ENCODE data around the gene PITPNB.

Gene PITPNB

GRCh38 chr22:27809226-27809603 lies 109.8 kb downstream of the PITPNB start:
- Histone ChIP-seq H3K4me3 (ENCODE audit: low read depth, low read length) (no peak overlapping the region), H3K4me2 (ENCODE audit: low read length) (no peak overlapping the region), H3K9me3 (ENCODE audit: control insufficient read depth, low read length) (no peaks in the 10 kb centered on the region), H2AFZ (no peak overlapping the region), H3K9ac (no peak overlapping the region), H3K4me1 (no peaks in the 10 kb centered on the region), H3K79me2 (no peaks in the 10 kb centered on the region), H3K36me3 (ENCODE audit: control insufficient read depth, insufficient read depth, low read length) (no peaks in the 10 kb centered on the region), H3K27ac (no peak overlapping the region), H3K27me3 (ENCODE audit: control insufficient read depth, insufficient read depth, low read length) (no peaks in the 10 kb centered on the region)
- TF ChIP-seq CTCF (IDR thresholded peaks at IDR 0.05), result no peak

- Histone ChIP-seq H3K4me3 (ENCODE audit: low read depth, low read length) (no peak overlapping the region), H3K4me1 (no peaks in the 10 kb centered on the region), H3K27me3 (ENCODE audit: control insufficient read depth, insufficient read depth, low read length) (no peaks in the 10 kb centered on the region), H3K9ac (no peak overlapping the region), H2AFZ (no peak overlapping the region), H3K79me2 (no peaks in the 10 kb centered on the region), H3K27ac (no peak overlapping the region), H3K36me3 (ENCODE audit: control insufficient read depth, insufficient read depth, low read length) (no peaks in the 10 kb centered on the region), H3K9me3 (ENCODE audit: control insufficient read depth, low read length) (no peaks in the 10 kb centered on the region), H3K4me2 (ENCODE audit: low read length) (no peak overlapping the region)
- TF ChIP-seq CTCF (IDR thresholded peaks at IDR 0.05), result no peak
These were observed 110.4 kb downstream of the PITPNB start for GRCh38 chr22:27808451-27809225.

- no peaks in the 10 kb centered on the region for H3K4me1 ChIP-seq
- H3K27ac ChIP-seq, result no peak overlapping the region
- H2AFZ ChIP-seq, result no peak overlapping the region
- no peaks in the 10 kb centered on the region for H3K27me3 ChIP-seq (ENCODE audit: control insufficient read depth, insufficient read depth, low read length)
- no peak overlapping the region for H3K9ac ChIP-seq
- no peaks in the 10 kb centered on the region for H3K9me3 ChIP-seq (ENCODE audit: control insufficient read depth, low read length)
- H3K4me2 ChIP-seq (ENCODE audit: low read length), result no peak overlapping the region
- no peaks in the 10 kb centered on the region for H3K36me3 ChIP-seq (ENCODE audit: control insufficient read depth, insufficient read depth, low read length)
- TF ChIP-seq CTCF (IDR thresholded peaks at IDR 0.05), result no peak
- no peak overlapping the region for H3K4me3 ChIP-seq (ENCODE audit: low read depth, low read length)
- H3K79me2 ChIP-seq, result no peaks in the 10 kb centered on the region
These were observed 113.2 kb downstream of the PITPNB start for GRCh38 chr22:27805841-27806240.

- no peak overlapping the region for H3K27ac ChIP-seq
- H3K36me3 ChIP-seq (ENCODE audit: control insufficient read depth, insufficient read depth, low read length), result no peaks in the 10 kb centered on the region
These were observed 114.4 kb downstream of the PITPNB start for GRCh38 chr22:27804470-27805297.

More at GRCh38 chr22:27804470-27805297, 114.4 kb downstream of the PITPNB start:
- Histone ChIP-seq H2AFZ (no peak overlapping the region), H3K4me1 (no peaks in the 10 kb centered on the region), H3K27me3 (ENCODE audit: control insufficient read depth, insufficient read depth, low read length) (no peaks in the 10 kb centered on the region), H3K9ac (no peak overlapping the region), H3K4me2 (ENCODE audit: low read length) (no peak overlapping the region), H3K9me3 (ENCODE audit: control insufficient read depth, low read length) (no peaks in the 10 kb centered on the region), H3K79me2 (no peaks in the 10 kb centered on the region), H3K4me3 (ENCODE audit: low read depth, low read length) (peak overlapping the region; percentile 16)
- TF ChIP-seq CTCF (IDR thresholded peaks at IDR 0.05), result peak; percentile 50
